GDM1 (cell line): ENCODE measurements around the gene NLRP8.
"Not testable (repeated sequence)": the region's sequence is repeated elsewhere in the genome, so short reads cannot be mapped to it uniquely, and the experiment has no call there.

Experiments
- DNase-seq: peaks from one replicate; lab custom pipeline; 2025; lab: John Stamatoyannopoulos, UW

Gene NLRP8

GRCh38 chr19:55973982-55974381 is 26.4 kb downstream of the NLRP8 start:
- no peak for DNase-seq

- DNase-seq, result no peak
Observed at GRCh38 chr19:55980415-55980814, 32.8 kb downstream of the NLRP8 start.

GRCh38 chr19:55985254-55985653 is 37.6 kb downstream of the NLRP8 start:
- no peak for DNase-seq

GRCh38 chr19:55986487-55986886 is 38.9 kb downstream of the NLRP8 start, which contains the start of gene NLRP5:
Gene NLRP5 (plus strand): TSS chr19:55986775.
- DNase-seq, result no peak

- no peak for DNase-seq
Observed at GRCh38 chr19:55990831-55991230, 43.2 kb downstream of the NLRP8 start.

- no peak for DNase-seq
Observed at GRCh38 chr19:55993492-55993891, 45.9 kb downstream of the NLRP8 start.

GRCh38 chr19:56014765-56015164 is 67.1 kb downstream of the NLRP8 start:
- DNase-seq, result no peak

GRCh38 chr19:56015756-56016155 is 68.1 kb downstream of the NLRP8 start:
- no peak for DNase-seq

- DNase-seq, result not testable (repeated sequence)
Observed at GRCh38 chr19:56019325-56019724, 71.7 kb downstream of the NLRP8 start.

GRCh38 chr19:56020355-56020975 is 72.8 kb downstream of the NLRP8 start:
- not testable (repeated sequence) for DNase-seq

GRCh38 chr19:56026769-56027168 is 79.1 kb downstream of the NLRP8 start:
- DNase-seq, result no peak
